Neural progenitor cell (in vitro differentiated cells): Measurements from ENCODE around the gene ARHGAP15. TPM values are rescaled to one million over a fixed set of nuclear protein-coding genes. Genes with fewer than 3 reads are reported as not detected.
A peak's percentile ranks its signal among the peaks of the same experiment; 100 is the strongest.

Experiments
- DNase-seq: peaks from one replicate; pipeline ENCODE4 v3.0.0-alpha.2; 2016; ENCODE audit warnings: low spot score
- H2AFZ ChIP-seq: fragments of 200-600 bp; sonication (generic); replicated peaks from 2 replicates; pipeline ENCODE4 v1.6.1; 2016; ENCODE audit warnings: antibody characterized with exemption
- H3F3A ChIP-seq: fragments of 200-600 bp; sonication (generic); 2 replicates; pipeline ENCODE4 v1.6.1; 2016; ENCODE audit warnings: antibody characterized with exemption, low read depth
- H3K27ac ChIP-seq: fragments of 200-600 bp; sonication (generic); 2 replicates; pipeline ENCODE4 v1.5.1; 2016; ENCODE audit warnings: mild to moderate bottlenecking
- H3K27me3 ChIP-seq: fragments of 200-600 bp; sonication (generic); 2 replicates; pipeline ENCODE4 v1.6.1; 2016; ENCODE audit warnings: mild to moderate bottlenecking, moderate library complexity
- H3K36me3 ChIP-seq: fragments of 200-600 bp; sonication (generic); 2 replicates; pipeline ENCODE4 v1.5.1; 2016
- H3K4me1 ChIP-seq: fragments of 200-600 bp; sonication (generic); 2 replicates; pipeline ENCODE4 v1.6.1; 2016; ENCODE audit warnings: mixed run types
- H3K4me2 ChIP-seq: fragments of 200-600 bp; sonication (generic); 2 replicates; pipeline ENCODE4 v1.6.1; 2016
- H3K4me3 ChIP-seq: fragments of 200-600 bp; sonication (generic); 2 replicates; pipeline ENCODE4 v1.5.1; 2016
- H3K79me2 ChIP-seq: fragments of 200-600 bp; sonication (generic); 2 replicates; pipeline ENCODE4 v1.6.1; 2016; ENCODE audit warnings: low read depth
- H3K9ac ChIP-seq: fragments of 200-600 bp; sonication (generic); 2 replicates; pipeline ENCODE4 v1.6.1; 2016
- H3K9me3 ChIP-seq: fragments of 200-600 bp; sonication (generic); 2 replicates; pipeline ENCODE4 v1.5.1; 2016; ENCODE audit warnings: low read depth
- H4K20me1 ChIP-seq: fragments of 200-600 bp; sonication (generic); 2 replicates; pipeline ENCODE4 v1.6.1; 2016; ENCODE audit warnings: low read depth
- H3K27ac Mint-ChIP-seq: 3 replicates; pipeline ENCODE4 v1.8.0; 2021; ENCODE audit warnings: mixed read lengths
- H3K27me3 Mint-ChIP-seq: 2 replicates; pipeline ENCODE4 v1.8.0; 2022; ENCODE audit warnings: low read depth, mild to moderate bottlenecking, inconsistent platforms, moderate library complexity, mixed read lengths; ENCODE audit not compliant: insufficient read depth
- H3K36me3 Mint-ChIP-seq: 3 replicates; pipeline ENCODE4 v1.8.0; 2021; ENCODE audit warnings: mixed read lengths
- H3K4me1 Mint-ChIP-seq: 3 replicates; pipeline ENCODE4 v1.8.0; 2021; ENCODE audit warnings: mixed read lengths
- H3K4me3 Mint-ChIP-seq: 3 replicates; pipeline ENCODE4 v1.8.0; 2021; ENCODE audit warnings: mild to moderate bottlenecking, moderate library complexity, mixed read lengths
- H3K9me3 Mint-ChIP-seq: 3 replicates; pipeline ENCODE4 v1.8.0; 2020; ENCODE audit warnings: mixed read lengths
- CTCF ChIP-seq: fragments of 200-600 bp; sonication (generic); IDR thresholded peaks from 2 replicates; pipeline ENCODE4 v1.5.1; 2017; ENCODE audit warnings: antibody characterized with exemption, mild to moderate bottlenecking
- EZH2 ChIP-seq: fragments of 200-600 bp; sonication (generic); IDR thresholded peaks from 2 replicates; pipeline ENCODE4 v1.6.1; 2017; ENCODE audit warnings: antibody characterized with exemption, mild to moderate bottlenecking, moderate library complexity
- EZH2phosphoT487 ChIP-seq: fragments of 200-600 bp; sonication (generic); IDR thresholded peaks from 2 replicates; pipeline ENCODE4 v1.6.1; 2017; ENCODE audit warnings: antibody characterized with exemption
- total RNA-seq: library from RNA; depleted of rRNA; stranded (reverse); fragments of >200 nt; gene quantifications from 2 replicates; pipeline ENCODE4 v1.2.3, GENCODE V29; 2015; ENCODE audit warnings: low replicate concordance

ARHGAP15 gene
- total RNA-seq, 1 donor from 2014 or later: 5.9 TPM

DNA sequence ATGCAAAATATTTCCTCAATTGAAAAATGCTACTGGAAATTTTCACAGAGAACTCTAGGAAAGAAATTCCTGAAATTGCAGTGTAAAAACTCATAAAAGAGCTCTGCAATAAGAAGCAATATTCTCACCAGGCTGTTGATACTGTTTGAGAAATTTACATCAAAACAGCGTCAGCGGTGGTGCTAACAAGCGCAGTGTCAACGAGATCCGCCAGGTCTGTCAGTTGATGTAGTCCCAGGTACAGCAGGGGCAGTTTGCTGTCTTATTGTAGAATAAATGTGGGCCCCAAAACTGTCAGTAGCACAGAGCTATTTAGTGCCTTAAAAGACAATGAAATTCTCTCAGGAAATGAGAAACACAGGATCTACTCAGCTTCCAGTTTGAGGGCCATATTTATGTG is 611.2 kb downstream of the ARHGAP15 start:
- H2AFZ ChIP-seq: peak overlapping the region; percentile 15
- no peaks in the 10 kb centered on the region for H3F3A ChIP-seq
- Mint-ChIP-seq H3K27ac (no peak overlapping the region), H3K4me3 (no peak overlapping the region), H3K9me3 (no peaks in the 10 kb centered on the region), H3K4me1 (no peaks in the 10 kb centered on the region), H3K36me3 (no peaks in the 10 kb centered on the region), H3K27me3 (peaks cover 3% of the 10 kb centered on the region)
- no peak overlapping the region for H3K4me2 ChIP-seq
- DNase-seq: no peak
- no peak overlapping the region for H3K9ac ChIP-seq
- H3K36me3 ChIP-seq: no peaks in the 10 kb centered on the region
- no peak overlapping the region for H3K4me3 ChIP-seq
- no peaks in the 10 kb centered on the region for H3K9me3 ChIP-seq
- no peaks in the 10 kb centered on the region for H3K79me2 ChIP-seq
- H3K27ac ChIP-seq: no peak overlapping the region
- H3K4me1 ChIP-seq: no peaks in the 10 kb centered on the region
- no peaks in the 10 kb centered on the region for H4K20me1 ChIP-seq
- TF ChIP-seq EZH2: no peak
- no peak for TF ChIP-seq EZH2phosphoT487
- TF ChIP-seq CTCF: no peak
- no peaks in the 10 kb centered on the region for H3K27me3 ChIP-seq

- TF ChIP-seq EZH2phosphoT487 (no peak), CTCF (no peak), EZH2 (no peak)
- Histone ChIP-seq H2AFZ (no peak overlapping the region), H3K9ac (no peak overlapping the region), H3K79me2 (no peaks in the 10 kb centered on the region), H3K9me3 (no peaks in the 10 kb centered on the region), H3K4me3 (no peak overlapping the region), H3K4me1 (no peaks in the 10 kb centered on the region), H3K27ac (no peak overlapping the region), H4K20me1 (no peaks in the 10 kb centered on the region), H3K4me2 (no peak overlapping the region), H3K27me3 (no peaks in the 10 kb centered on the region), H3K36me3 (no peaks in the 10 kb centered on the region), H3F3A (no peaks in the 10 kb centered on the region)
- DNase-seq: no peak
- Mint-ChIP-seq H3K27me3 (peaks cover 3% of the 10 kb centered on the region), H3K4me3 (no peak overlapping the region), H3K4me1 (no peaks in the 10 kb centered on the region), H3K36me3 (no peaks in the 10 kb centered on the region), H3K9me3 (no peaks in the 10 kb centered on the region), H3K27ac (no peak overlapping the region)
These were observed 612.0 kb downstream of the ARHGAP15 start for GRCh38 chr2:143741205-143741604.

- peak overlapping the region; percentile 48 for H2AFZ ChIP-seq
- Mint-ChIP-seq H3K27me3 (peaks cover 3% of the 10 kb centered on the region), H3K9me3 (no peaks in the 10 kb centered on the region), H3K27ac (no peak overlapping the region), H3K36me3 (no peaks in the 10 kb centered on the region), H3K4me1 (no peaks in the 10 kb centered on the region), H3K4me3 (no peak overlapping the region)
- no peaks in the 10 kb centered on the region for H3K4me1 ChIP-seq
- TF ChIP-seq EZH2phosphoT487 (no peak), CTCF (no peak), EZH2 (no peak)
- H3K4me2 ChIP-seq: no peak overlapping the region
- no peaks in the 10 kb centered on the region for H3K36me3 ChIP-seq
- H3K27ac ChIP-seq: no peak overlapping the region
- H3K9ac ChIP-seq: no peak overlapping the region
- H4K20me1 ChIP-seq: no peaks in the 10 kb centered on the region
- no peak for DNase-seq
- H3K27me3 ChIP-seq: no peaks in the 10 kb centered on the region
- no peaks in the 10 kb centered on the region for H3K9me3 ChIP-seq
- H3K4me3 ChIP-seq: no peak overlapping the region
- no peaks in the 10 kb centered on the region for H3F3A ChIP-seq
- H3K79me2 ChIP-seq: no peaks in the 10 kb centered on the region
These were observed 613.4 kb downstream of the ARHGAP15 start for GRCh38 chr2:143742581-143742980.

GRCh38 chr2:143744114-143744513 is 614.9 kb downstream of the ARHGAP15 start:
- H3K27ac ChIP-seq: no peak overlapping the region
- H3K36me3 Mint-ChIP-seq: no peaks in the 10 kb centered on the region
- no peak overlapping the region for H3K4me2 ChIP-seq
- H3K9me3 Mint-ChIP-seq: no peaks in the 10 kb centered on the region
- H3K79me2 ChIP-seq: no peaks in the 10 kb centered on the region
- no peak for DNase-seq
- H3K27ac Mint-ChIP-seq: no peak overlapping the region
- H3K4me3 ChIP-seq: no peak overlapping the region
- no peaks in the 10 kb centered on the region for H3F3A ChIP-seq
- H3K9me3 ChIP-seq: no peaks in the 10 kb centered on the region
- no peaks in the 10 kb centered on the region for H4K20me1 ChIP-seq
- no peaks in the 10 kb centered on the region for H3K27me3 ChIP-seq
- H3K4me1 Mint-ChIP-seq: no peaks in the 10 kb centered on the region
- H2AFZ ChIP-seq: no peak overlapping the region
- H3K36me3 ChIP-seq: no peaks in the 10 kb centered on the region
- H3K27me3 Mint-ChIP-seq: peaks cover 3% of the 10 kb centered on the region
- TF ChIP-seq EZH2phosphoT487: no peak
- TF ChIP-seq CTCF: no peak
- TF ChIP-seq EZH2: no peak
- no peaks in the 10 kb centered on the region for H3K4me1 ChIP-seq
- no peak overlapping the region for H3K4me3 Mint-ChIP-seq
- H3K9ac ChIP-seq: no peak overlapping the region
